ENCODE results near the gene SMG6. TPM values are rescaled to one million over a fixed set of nuclear protein-coding genes. Genes with fewer than 3 reads are reported as not detected.

Gene SMG6
- total and polyA plus RNA-seq, 2 of the 4 experiments (the other 2 are of a cell fraction): 16.3 to 30.3 TPM

DNA sequence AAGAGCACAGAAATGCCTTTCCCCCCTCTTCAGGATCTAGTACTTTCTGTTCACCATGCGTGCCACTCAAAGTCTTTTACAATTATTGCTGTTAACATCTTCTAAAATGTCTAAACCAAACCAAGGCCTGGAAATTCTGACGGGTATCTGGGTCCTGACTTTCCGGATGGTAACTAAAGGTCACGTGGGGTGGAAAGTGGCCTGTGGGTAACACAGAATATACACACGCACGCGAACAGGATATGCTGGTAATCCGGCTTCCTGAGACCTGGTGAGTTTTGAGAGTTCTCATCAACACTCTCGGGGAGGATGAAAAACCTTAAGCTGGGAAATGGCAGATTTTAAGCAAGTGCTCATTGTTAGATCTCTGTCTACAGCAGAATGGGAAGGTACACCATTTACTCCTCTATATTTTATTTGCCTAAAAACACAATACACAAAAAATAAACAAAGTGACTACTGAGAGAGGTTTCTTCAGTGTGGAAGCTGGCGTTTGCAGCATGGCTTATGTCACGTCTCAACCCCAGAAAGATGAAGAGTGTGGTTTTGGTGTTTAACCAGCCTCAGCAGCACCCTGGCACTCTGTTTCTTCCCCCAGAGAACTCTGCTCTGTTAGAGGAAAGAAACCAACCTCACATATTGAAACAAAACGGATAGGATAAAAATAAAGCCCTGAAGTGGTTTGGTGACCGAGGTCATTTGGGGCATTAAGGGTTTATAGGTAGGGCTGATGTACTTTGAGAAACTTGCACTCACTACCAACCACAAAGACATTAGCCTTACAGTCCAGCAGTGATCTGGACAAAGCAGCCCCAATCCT, 37.3 kb downstream of the SMG6 start:
- H4K20me1 ChIP-seq (ENCODE audit: insufficient read depth, low read length): peaks cover 3% of the 10 kb centered on the region; the same call in 1 of the 2 replicates
- CTCF ChIA-PET: no interaction called here
- WGBS, 2 experiments (ENCODE audit: extremely low coverage in 2 of 2, insufficient read length in 1 of 2): no CpG with 5 or more reads among the region's 13 CpGs

More for the DNA sequence above, 37.3 kb downstream of the SMG6 start:
- Histone ChIP-seq H4K8ac (ENCODE audit: low read depth in 2 of 2, low read length in 2 of 2) (no peak overlapping the region), H4K91ac (ENCODE audit: insufficient read depth, low read depth, low read length) (no peak overlapping the region), H2AK5ac (ENCODE audit: low read depth, low read length) (no peak overlapping the region), H3K4ac (ENCODE audit: low read depth, low read length) (no peak overlapping the region), H3K79me1 (ENCODE audit: low read depth in 1 of 2, low read length in 2 of 2) (peaks cover 20 to 68% of the 10 kb centered on the region in 2 experiments), H3K18ac (ENCODE audit: low read depth, low read length) (no peak overlapping the region), H2BK120ac (ENCODE audit: low read depth, low read length) (no peak overlapping the region), H3K23ac (ENCODE audit: low read depth, low read length) (no peak overlapping the region; the same call in 1 of the 2 replicates), H3K56ac (ENCODE audit: extremely low read depth, insufficient read depth, low read length) (no peak overlapping the region), H2AFZ (replicated peaks; ENCODE audit: low read length, poor library complexity) (no peak overlapping the region), H3K36me3 (ENCODE audit: control insufficient read depth, insufficient read depth, low read length) (peaks cover 3% of the 10 kb centered on the region; the same call in 1 of the 2 replicates), H3K27me3 (ENCODE audit: control insufficient read depth, insufficient read depth, low read length) (no peaks in the 10 kb centered on the region), H3K4me2 (ENCODE audit: low read depth, low read length) (no peak overlapping the region), H2AK9ac (replicated peaks; ENCODE audit: low read depth, low read length, poor library complexity) (no peak overlapping the region), H3K4me1 (ENCODE audit: control insufficient read depth, insufficient read depth, low read length) (peaks cover 10% of the 10 kb centered on the region), H2BK5ac (ENCODE audit: low read depth, low read length, poor library complexity, severe bottlenecking) (no peak overlapping the region), H3K9me1 (ENCODE audit: insufficient read depth, low read length) (peaks cover 6% of the 10 kb centered on the region), H3K4me3 (ENCODE audit: insufficient read depth, low read depth, low read length) (no peak overlapping the region), H2BK20ac (ENCODE audit: low read depth, low read length) (no peak overlapping the region), H3K14ac (replicated peaks; ENCODE audit: low read depth, low read length) (0 out of 2 replicates have a peak overlapping the region, but pooled peaks have one; percentile 24), H3K9me3 (ENCODE audit: control insufficient read depth, insufficient read depth, low read length) (no peaks in the 10 kb centered on the region), H2BK15ac (ENCODE audit: low read depth, low read length) (no peak overlapping the region), H4K5ac (ENCODE audit: low read depth, low read length) (no peak overlapping the region), H3K27ac (ENCODE audit: insufficient read depth, low read length) (no peak overlapping the region), H3K9ac (ENCODE audit: low read depth, low read length) (no peak overlapping the region)
- no peak for TF ChIP-seq RAD21 (IDR thresholded peaks at IDR 0.05; ENCODE audit: low read length)
- TF ChIP-seq CHD1 (IDR thresholded peaks at IDR 0.05; ENCODE audit: low read depth, low read length): no peak
- TF ChIP-seq, protein P1, sequence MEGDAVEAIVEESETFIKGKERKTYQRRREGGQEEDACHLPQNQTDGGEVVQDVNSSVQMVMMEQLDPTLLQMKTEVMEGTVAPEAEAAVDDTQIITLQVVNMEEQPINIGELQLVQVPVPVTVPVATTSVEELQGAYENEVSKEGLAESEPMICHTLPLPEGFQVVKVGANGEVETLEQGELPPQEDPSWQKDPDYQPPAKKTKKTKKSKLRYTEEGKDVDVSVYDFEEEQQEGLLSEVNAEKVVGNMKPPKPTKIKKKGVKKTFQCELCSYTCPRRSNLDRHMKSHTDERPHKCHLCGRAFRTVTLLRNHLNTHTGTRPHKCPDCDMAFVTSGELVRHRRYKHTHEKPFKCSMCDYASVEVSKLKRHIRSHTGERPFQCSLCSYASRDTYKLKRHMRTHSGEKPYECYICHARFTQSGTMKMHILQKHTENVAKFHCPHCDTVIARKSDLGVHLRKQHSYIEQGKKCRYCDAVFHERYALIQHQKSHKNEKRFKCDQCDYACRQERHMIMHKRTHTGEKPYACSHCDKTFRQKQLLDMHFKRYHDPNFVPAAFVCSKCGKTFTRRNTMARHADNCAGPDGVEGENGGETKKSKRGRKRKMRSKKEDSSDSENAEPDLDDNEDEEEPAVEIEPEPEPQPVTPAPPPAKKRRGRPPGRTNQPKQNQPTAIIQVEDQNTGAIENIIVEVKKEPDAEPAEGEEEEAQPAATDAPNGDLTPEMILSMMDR (conservative IDR thresholded peaks at IDR 0.05; ENCODE audit: low read depth, low read length): no peak
- no peak for TF ChIP-seq NFE2L2 (IDR thresholded peaks at IDR 0.05; ENCODE audit: low read depth, low read length)
- no peak for TF ChIP-seq FOS (IDR thresholded peaks at IDR 0.05; ENCODE audit: low read depth, low read length)
- TF ChIP-seq MAFK (IDR thresholded peaks at IDR 0.05; ENCODE audit: low read depth, low read length): no peak
- TF ChIP-seq BHLHE40 (IDR thresholded peaks at IDR 0.05; ENCODE audit: low read depth, low read length): no peak
- TF ChIP-seq RFX5 (IDR thresholded peaks at IDR 0.05; ENCODE audit: low read depth, low read length): no peak
- TF ChIP-seq POLR2A (IDR thresholded peaks at IDR 0.05; ENCODE audit: low read depth, low read length): no peak
- no peak for TF ChIP-seq SMC3 (IDR thresholded peaks at IDR 0.05; ENCODE audit: low read depth, low read length)
- no peak for TF ChIP-seq MAZ (IDR thresholded peaks at IDR 0.05; ENCODE audit: borderline replicate concordance, low read depth, low read length)
- no peak for TF ChIP-seq RCOR1 (IDR thresholded peaks at IDR 0.05; ENCODE audit: insufficient replicate concordance, low read length)
- TF ChIP-seq, protein P2, sequence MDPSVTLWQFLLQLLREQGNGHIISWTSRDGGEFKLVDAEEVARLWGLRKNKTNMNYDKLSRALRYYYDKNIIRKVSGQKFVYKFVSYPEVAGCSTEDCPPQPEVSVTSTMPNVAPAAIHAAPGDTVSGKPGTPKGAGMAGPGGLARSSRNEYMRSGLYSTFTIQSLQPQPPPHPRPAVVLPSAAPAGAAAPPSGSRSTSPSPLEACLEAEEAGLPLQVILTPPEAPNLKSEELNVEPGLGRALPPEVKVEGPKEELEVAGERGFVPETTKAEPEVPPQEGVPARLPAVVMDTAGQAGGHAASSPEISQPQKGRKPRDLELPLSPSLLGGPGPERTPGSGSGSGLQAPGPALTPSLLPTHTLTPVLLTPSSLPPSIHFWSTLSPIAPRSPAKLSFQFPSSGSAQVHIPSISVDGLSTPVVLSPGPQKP (IDR thresholded peaks at IDR 0.05; ENCODE audit: borderline replicate concordance, low read depth, low read length): no peak
- TF ChIP-seq MXI1 (IDR thresholded peaks at IDR 0.05; ENCODE audit: borderline replicate concordance, low read depth, low read length): no peak
- intact Hi-C loops (cut with micrococcal nuclease): no loop called here
- ATAC-seq (ENCODE audit: low read depth) (no peak), DNase-seq (no peak)
- dilution Hi-C loops (cut with HindIII; ENCODE audit: low sequenced_read_pairs, unreplicated experiment): no loop called here
- in situ Hi-C loops (cut with MboI; ENCODE audit: low sequenced_read_pairs): no loop called here
- POLR2A ChIA-PET (ENCODE audit: unreplicated experiment): no interaction called here
- BruUV-seq (replicated peaks): no TSS peak
